Activated CD4-positive, alpha-beta T cell treated with anti-CD3 and anti-CD28 coated beads for 36 hours (primary cell): ENCODE results near the gene LHX4. TPM values are rescaled to one million over a fixed set of nuclear protein-coding genes. Genes with fewer than 3 reads are reported as not detected.

Experiments
- ATAC-seq: fragments of 200-7000 bp; cut with Tn5 transposase; one replicate; pipeline ENCODE4 v1.10.0; 2021; ENCODE audit warnings: mild to moderate bottlenecking, moderate library complexity
- CTCF ChIA-PET: fragments of 350-600 bp; sonication (Branson Sonifier 250); formaldehyde crosslinking; loops from one replicate; lab custom pipeline; 2021; ENCODE audit warnings: antibody characterized with exemption; lab: Charles Lee
- POLR2A ChIA-PET: fragments of 350-600 bp; sonication (Branson Sonifier 250); formaldehyde crosslinking; loops from one replicate; lab custom pipeline; 2021; ENCODE audit warnings: antibody characterized with exemption, inconsistent platforms; lab: Charles Lee
- DNase-seq: peaks from one replicate; pipeline ENCODE4 v3.0.0-alpha.2; 2020
- H3K27ac Mint-ChIP-seq: one replicate; pipeline ENCODE4 v1.8.0; 2021; ENCODE audit warnings: mixed read lengths
- H3K27me3 Mint-ChIP-seq: one replicate; pipeline ENCODE4 v1.8.0; 2021; ENCODE audit warnings: mixed read lengths
- H3K36me3 Mint-ChIP-seq: one replicate; pipeline ENCODE4 v1.8.0; 2021; ENCODE audit warnings: low read depth, mixed read lengths
- H3K4me1 Mint-ChIP-seq: one replicate; pipeline ENCODE4 v1.8.0; 2021; ENCODE audit warnings: mixed read lengths
- H3K4me3 Mint-ChIP-seq: one replicate; pipeline ENCODE4 v1.8.0; 2021; ENCODE audit warnings: mild to moderate bottlenecking, moderate library complexity, mixed read lengths
- H3K9me3 Mint-ChIP-seq: one replicate; pipeline ENCODE4 v1.8.0; 2021; ENCODE audit warnings: low read depth, mixed read lengths
- intact Hi-C, 2 experiments: fragments of 100-400 bp; cut with DNase I in 1 of 2; cut with micrococcal nuclease in 1 of 2; formaldehyde crosslinking; loops; one replicate each; pipeline versions ENCODE4 v1.14.2 to v1.15.1; 2022 to 2024; cut with DNase I, micrococcal nuclease
- total RNA-seq, 2 experiments: library from RNA; stranded (reverse); gene quantifications; one replicate each; pipeline ENCODE4 v1.2.3, GENCODE V29; 2021

LHX4 gene
- total RNA-seq, 2 experiments from 2014 or later, result not detected

GRCh38 chr1:180248176-180248575 lies 18.1 kb downstream of the LHX4 start:
- H3K36me3 Mint-ChIP-seq, result no peaks in the 10 kb centered on the region
- no peak overlapping the region for H3K4me3 Mint-ChIP-seq
- no peak for ATAC-seq
- intact Hi-C loops, result no loop called here
- CTCF ChIA-PET, result interaction anchor here (0.6 to 1.5 kb wide), 3 partner anchors 32 to 318 kb away, joined by 3 to 4 read pairs (median 3); no protein-coding TSS in a partner anchor
- POLR2A ChIA-PET, result no interaction called here
- no peak for DNase-seq
- H3K9me3 Mint-ChIP-seq, result no peaks in the 10 kb centered on the region
- peaks cover 4% of the 10 kb centered on the region for H3K4me1 Mint-ChIP-seq
- H3K27me3 Mint-ChIP-seq, result peaks cover 24% of the 10 kb centered on the region
- H3K27ac Mint-ChIP-seq, result no peak overlapping the region

DNA sequence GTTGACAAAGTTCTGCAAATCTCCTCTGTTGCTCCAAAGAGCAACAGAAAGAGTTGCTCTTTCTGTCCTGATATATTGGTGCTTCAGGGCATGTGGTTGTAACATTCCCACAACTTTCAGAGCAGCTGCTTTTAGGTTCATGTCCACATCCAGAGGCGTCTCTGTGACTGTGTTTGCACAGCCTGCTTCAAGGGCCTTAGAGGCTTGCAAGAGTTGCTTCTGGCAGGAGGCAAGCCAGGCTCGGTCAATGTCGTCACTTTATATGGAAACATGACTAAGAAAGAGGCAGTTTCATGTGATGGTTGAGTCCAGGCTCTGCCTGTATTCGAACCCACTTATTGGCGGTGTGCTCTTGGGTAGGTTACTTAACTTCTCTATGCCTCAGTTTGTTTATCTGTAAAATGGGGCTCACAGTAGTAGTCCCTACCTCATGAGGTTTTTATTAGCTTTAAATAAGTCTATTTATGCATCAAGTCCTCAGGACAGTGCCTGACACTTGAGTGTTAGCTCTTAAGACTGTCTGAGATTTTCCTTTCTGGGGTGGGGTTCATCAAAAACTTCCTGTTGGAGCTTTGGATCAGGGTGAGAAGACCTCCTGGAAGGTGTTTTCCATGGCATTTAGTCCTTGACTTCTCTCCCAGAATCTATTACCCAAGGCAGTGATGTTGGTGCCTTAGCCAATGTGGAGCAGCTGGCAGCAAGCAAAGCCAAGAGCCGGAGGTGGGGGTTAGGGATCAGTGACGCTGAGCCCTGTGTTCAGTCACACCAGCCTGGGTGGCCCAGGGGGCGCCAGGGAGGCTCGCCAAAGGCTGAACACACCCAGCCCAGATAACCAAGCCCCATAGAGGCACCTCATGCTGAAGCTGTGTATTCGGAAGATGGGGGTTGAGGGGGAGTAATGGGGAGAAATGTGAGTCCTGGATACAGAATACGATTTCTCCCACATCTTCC lies 18.9 kb downstream of the LHX4 start:
- no peak for ATAC-seq
- CTCF ChIA-PET, result interaction anchor here (0.6 to 0.9 kb wide), 3 partner anchors 21 to 604 kb away, joined by 3 read pairs; no protein-coding TSS in a partner anchor
- no peaks in the 10 kb centered on the region for H3K36me3 Mint-ChIP-seq
- H3K27me3 Mint-ChIP-seq, result peaks cover 24% of the 10 kb centered on the region
- no peak overlapping the region for H3K27ac Mint-ChIP-seq
- intact Hi-C loops, result no loop called here
- POLR2A ChIA-PET, result no interaction called here
- H3K9me3 Mint-ChIP-seq, result no peaks in the 10 kb centered on the region
- no peak overlapping the region for H3K4me3 Mint-ChIP-seq
- H3K4me1 Mint-ChIP-seq, result peaks cover 4% of the 10 kb centered on the region
- peak; percentile 49 for DNase-seq

DNA sequence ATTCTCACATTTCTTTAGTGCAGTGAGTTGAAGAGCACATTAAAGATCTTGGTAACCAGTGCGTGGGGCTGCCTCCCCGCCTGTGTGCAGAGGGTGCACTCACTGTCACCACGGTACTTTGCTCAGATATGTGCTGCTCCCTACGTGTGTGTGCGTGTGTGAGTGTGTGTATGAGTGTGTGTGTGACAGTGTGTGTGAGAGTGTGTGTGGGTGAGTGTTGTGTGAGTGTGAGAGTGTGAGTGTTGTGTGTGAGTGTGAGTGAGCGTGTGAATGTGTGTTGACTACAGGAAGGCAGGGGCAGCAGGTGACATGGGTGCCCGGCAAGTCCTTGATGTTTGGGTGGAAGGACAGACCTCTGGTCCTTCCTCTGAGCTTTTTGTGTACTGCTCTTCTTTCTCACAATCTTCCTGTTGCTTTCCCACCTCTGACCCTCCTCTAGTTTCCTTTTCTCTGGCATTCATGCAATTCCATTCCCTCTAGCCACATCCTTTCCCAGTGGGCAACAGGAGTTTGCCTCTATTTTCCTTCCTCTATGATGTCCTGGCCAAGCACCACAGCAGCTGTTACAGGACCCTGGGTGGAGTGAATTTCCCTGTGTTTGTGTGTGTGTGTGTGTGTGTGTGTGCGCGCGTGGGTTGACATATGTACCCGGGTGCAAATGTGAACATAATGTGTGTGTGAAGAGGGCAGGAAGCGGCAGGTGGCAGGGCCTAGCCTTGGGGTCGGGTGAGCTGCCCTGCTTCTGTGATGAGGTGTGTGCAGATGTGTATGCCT lies 19.8 kb downstream of the LHX4 start:
- no peak for DNase-seq

GRCh38 chr1:180250499-180250770 lies 20.4 kb downstream of the LHX4 start:
- H3K4me3 Mint-ChIP-seq, result no peak overlapping the region
- no peak overlapping the region for H3K27ac Mint-ChIP-seq
- ChIA-PET POLR2A (no interaction called here), CTCF (interaction anchor here (1.0 kb wide), 1 partner anchor 65 kb away, joined by 3 read pairs; no protein-coding TSS in a partner anchor)
- intact Hi-C loops, result loop anchor here in 1 of 2 experiments (5.0 kb wide), 1 partner anchor 117 kb away; no protein-coding TSS in a partner anchor
- H3K27me3 Mint-ChIP-seq, result peaks cover 23% of the 10 kb centered on the region
- H3K36me3 Mint-ChIP-seq, result no peaks in the 10 kb centered on the region
- ATAC-seq (no peak), DNase-seq (no peak)
- H3K9me3 Mint-ChIP-seq, result no peaks in the 10 kb centered on the region
- peaks cover 4% of the 10 kb centered on the region for H3K4me1 Mint-ChIP-seq

More for the DNA sequence above, 19.8 kb downstream of the LHX4 start:
- POLR2A ChIA-PET, result no interaction called here
- H3K4me3 Mint-ChIP-seq, result no peak overlapping the region
- intact Hi-C loops, result loop anchor here in 1 of 2 experiments (5.0 kb wide), 1 partner anchor 117 kb away; no protein-coding TSS in a partner anchor
- H3K36me3 Mint-ChIP-seq, result no peaks in the 10 kb centered on the region
- no peak overlapping the region for H3K27ac Mint-ChIP-seq
- peaks cover 26% of the 10 kb centered on the region for H3K27me3 Mint-ChIP-seq
- H3K9me3 Mint-ChIP-seq, result no peaks in the 10 kb centered on the region
- H3K4me1 Mint-ChIP-seq, result peaks cover 4% of the 10 kb centered on the region
- CTCF ChIA-PET, result interaction anchor here (0.6 to 1.0 kb wide), 2 partner anchors 64 to 603 kb away, joined by 3 read pairs; no protein-coding TSS in a partner anchor
- ATAC-seq, result no peak

DNA sequence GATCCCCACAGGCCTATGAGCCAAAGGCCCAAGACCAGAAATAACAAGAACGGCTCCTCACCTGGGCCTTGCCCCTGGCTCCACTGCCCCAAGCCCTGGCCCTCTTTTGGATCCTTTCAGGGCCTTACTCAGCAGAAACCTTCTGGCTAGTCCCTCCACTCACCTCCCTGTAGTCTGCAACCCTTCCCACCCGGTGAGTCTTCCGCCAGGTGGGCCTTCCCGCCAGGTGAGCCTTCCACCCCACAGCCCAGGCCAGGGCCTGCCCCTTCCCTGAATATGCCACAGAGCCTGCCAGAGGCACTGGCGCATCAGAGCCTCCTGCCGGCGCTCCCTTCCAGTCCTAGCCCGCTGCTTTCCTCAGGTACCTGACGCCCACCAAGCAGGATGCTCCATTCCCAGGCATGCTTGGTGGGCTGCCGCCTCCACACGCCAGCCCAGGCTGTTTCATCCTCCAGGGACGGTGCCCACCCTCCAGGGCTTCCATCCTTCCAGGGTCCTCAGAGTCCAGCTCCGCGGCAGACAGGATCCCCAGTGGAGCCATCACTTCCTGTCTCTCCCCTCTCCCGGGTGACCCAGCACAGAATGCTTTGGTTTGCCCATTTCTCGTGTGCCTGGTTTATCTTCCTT lies 20.9 kb downstream of the LHX4 start:
- intact Hi-C loops, result loop anchor here in 1 of 2 experiments (5.0 kb wide), 1 partner anchor 116 kb away; no protein-coding TSS in a partner anchor
- ChIA-PET POLR2A (no interaction called here), CTCF (interaction anchor here (1.0 kb wide), 1 partner anchor 65 kb away, joined by 3 read pairs; no protein-coding TSS in a partner anchor)
- DNase-seq (no peak), ATAC-seq (no peak)
- Mint-ChIP-seq H3K4me1 (peaks cover 4% of the 10 kb centered on the region), H3K9me3 (no peaks in the 10 kb centered on the region), H3K4me3 (no peak overlapping the region), H3K36me3 (no peaks in the 10 kb centered on the region), H3K27ac (no peak overlapping the region), H3K27me3 (peaks cover 24% of the 10 kb centered on the region)

DNA sequence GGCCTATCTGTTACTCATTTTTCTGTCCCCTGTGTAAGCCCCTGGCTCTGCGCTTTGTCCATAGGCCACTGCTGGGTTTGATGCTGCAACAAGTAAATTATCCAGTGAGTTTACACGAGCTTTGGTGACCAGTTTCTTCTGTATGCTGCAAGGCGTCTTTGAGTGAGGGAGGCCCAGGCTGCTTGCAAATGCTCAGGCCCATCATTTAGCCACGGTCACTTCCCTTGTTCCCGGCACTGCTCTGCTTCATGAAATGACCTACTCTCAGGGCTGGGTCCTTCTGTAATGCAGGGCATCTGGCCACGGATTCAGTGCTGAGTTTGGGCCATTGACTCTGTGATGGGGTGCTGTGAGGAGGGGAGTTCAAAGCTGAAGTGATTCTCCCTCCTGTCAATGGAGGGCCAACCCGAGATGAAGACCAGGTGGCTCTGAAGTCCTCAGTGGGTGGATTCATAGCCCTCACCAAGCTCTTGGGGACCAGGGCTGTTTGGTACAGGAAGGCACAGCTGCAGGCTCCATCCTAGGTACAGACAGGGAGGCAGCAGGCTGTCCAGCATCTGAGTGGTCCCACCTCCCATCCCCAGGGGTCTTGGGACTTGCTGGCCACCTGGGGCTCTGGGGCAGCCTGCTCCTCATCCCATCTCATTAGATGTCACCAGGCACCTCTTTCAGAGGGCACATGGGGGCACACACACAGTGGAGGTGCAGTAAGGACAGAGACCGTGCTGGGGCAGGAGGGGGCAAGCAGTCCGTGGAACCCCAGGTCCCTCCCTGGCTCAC lies 21.7 kb downstream of the LHX4 start:
- peaks cover 3% of the 10 kb centered on the region for H3K4me1 Mint-ChIP-seq
- DNase-seq, result no peak
- intact Hi-C loops, result loop anchor here (1.0 to 5.0 kb wide), 4 partner anchors 116 to 231 kb away; no protein-coding TSS in a partner anchor
- no peaks in the 10 kb centered on the region for H3K36me3 Mint-ChIP-seq
- no peaks in the 10 kb centered on the region for H3K9me3 Mint-ChIP-seq
- no peak overlapping the region for H3K27ac Mint-ChIP-seq
- ChIA-PET POLR2A (no interaction called here), CTCF (interaction anchor here (0.6 to 2.2 kb wide), 10 partner anchors 10 to 232 kb away, joined by 3 to 7 read pairs (median 4); no protein-coding TSS in a partner anchor)
- H3K4me3 Mint-ChIP-seq, result no peak overlapping the region
- H3K27me3 Mint-ChIP-seq, result peaks cover 26% of the 10 kb centered on the region
- ATAC-seq, result no peak

- DNase-seq (peak; percentile 87), ATAC-seq (peak; percentile 85)
- ChIA-PET POLR2A (no interaction called here), CTCF (interaction anchor here (0.6 to 2.2 kb wide), 28 partner anchors 8 to 611 kb away, joined by 3 to 11 read pairs (median 4); no protein-coding TSS in a partner anchor)
- intact Hi-C loops, result loop anchor here (1.0 to 5.0 kb wide), 4 partner anchors 114 to 229 kb away; no protein-coding TSS in a partner anchor
- Mint-ChIP-seq H3K27me3 (peaks cover 34% of the 10 kb centered on the region), H3K36me3 (no peaks in the 10 kb centered on the region), H3K4me1 (no peaks in the 10 kb centered on the region), H3K9me3 (no peaks in the 10 kb centered on the region), H3K27ac (no peak overlapping the region), H3K4me3 (no peak overlapping the region)
These were observed 22.8 kb downstream of the LHX4 start for GRCh38 chr1:180252638-180253536.

GRCh38 chr1:180253585-180254495 lies 23.8 kb downstream of the LHX4 start:
- ChIA-PET CTCF (interaction anchor here (0.6 to 2.2 kb wide), 25 partner anchors 7 to 610 kb away, joined by 3 to 11 read pairs (median 4); no protein-coding TSS in a partner anchor), POLR2A (no interaction called here)
- Mint-ChIP-seq H3K36me3 (no peaks in the 10 kb centered on the region), H3K27ac (no peak overlapping the region), H3K4me3 (no peak overlapping the region), H3K9me3 (no peaks in the 10 kb centered on the region), H3K4me1 (no peaks in the 10 kb centered on the region), H3K27me3 (peaks cover 38% of the 10 kb centered on the region)
- ATAC-seq, result no peak
- DNase-seq, result no peak
- intact Hi-C loops, result loop anchor here in 1 of 2 experiments (5.0 kb wide), 1 partner anchor 113 kb away; no protein-coding TSS in a partner anchor

DNA sequence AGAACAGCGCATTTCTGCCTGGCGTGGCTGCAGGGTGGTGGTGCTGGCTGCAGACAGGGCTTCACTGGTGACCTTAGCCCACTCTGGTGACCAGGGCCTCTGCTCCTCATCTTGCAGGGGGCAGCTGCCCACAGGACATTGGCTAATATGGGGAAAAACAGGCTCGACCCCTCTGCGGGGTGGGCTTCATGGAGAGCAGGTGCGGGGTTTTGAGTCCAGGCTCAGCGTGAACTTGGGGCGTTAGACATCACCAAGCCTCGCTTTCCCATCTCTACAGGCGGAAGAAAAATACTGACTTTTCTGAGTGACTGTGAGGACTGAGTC lies 24.4 kb downstream of the LHX4 start:
- POLR2A ChIA-PET, result no interaction called here
- H3K4me3 Mint-ChIP-seq, result no peak overlapping the region
- no peak overlapping the region for H3K27ac Mint-ChIP-seq
- no peaks in the 10 kb centered on the region for H3K9me3 Mint-ChIP-seq
- CTCF ChIA-PET, result interaction anchor here (0.6 to 1.1 kb wide), 3 partner anchors 29 to 225 kb away, joined by 3 to 4 read pairs (median 3); no protein-coding TSS in a partner anchor
- H3K27me3 Mint-ChIP-seq, result peaks cover 41% of the 10 kb centered on the region
- no peak for ATAC-seq
- no peaks in the 10 kb centered on the region for H3K36me3 Mint-ChIP-seq
- DNase-seq, result no peak
- no peaks in the 10 kb centered on the region for H3K4me1 Mint-ChIP-seq
- intact Hi-C loops, result loop anchor here in 1 of 2 experiments (5.0 kb wide), 1 partner anchor 113 kb away; no protein-coding TSS in a partner anchor
